Right atrium auricular region (tissue), 2 donors: Measurements from ENCODE around the gene AHI1. TPM values are rescaled to one million over a fixed set of nuclear protein-coding genes. Genes with fewer than 3 reads are reported as not detected.

Experiments
- DNase-seq: peaks from one replicate; pipeline ENCODE4 v3.0.0-alpha.2; 2019; ENCODE audit warnings: low spot score
- H3K27ac ChIP-seq, 2 donors: fragments of 200-600 bp; sonication (generic); 1 replicate in 1 of 2; 2 replicates in 1 of 2; pipeline ENCODE4 v1.5.1; 2016 to 2019
- H3K27me3 ChIP-seq, 2 donors: fragments of 200-600 bp; sonication (generic); one replicate each; pipeline versions ENCODE4 v1.5.1 to v1.6.0; 2017 to 2019
- H3K36me3 ChIP-seq: fragments of 200-600 bp; sonication (generic); one replicate; pipeline ENCODE4 v1.5.1; 2016
- H3K4me1 ChIP-seq, 2 donors: fragments of 200-600 bp; sonication (generic); one replicate each; pipeline versions ENCODE4 v1.5.1 to v1.6.0; 2017 to 2019
- H3K4me3 ChIP-seq, 2 donors: fragments of 200-600 bp; sonication (generic); 1 replicate in 1 of 2; 2 replicates in 1 of 2; pipeline ENCODE4 v1.5.1; 2017 to 2019; ENCODE audit warnings: mild to moderate bottlenecking in 1 of 2, moderate library complexity in 1 of 2
- H3K9me3 ChIP-seq, 2 donors: fragments of 200-600 bp; sonication (generic); one replicate each; pipeline ENCODE4 v1.5.1; 2019
- CTCF ChIP-seq, 2 donors: fragments of 200-600 bp; sonication (generic); IDR thresholded peaks; one replicate each; pipeline ENCODE4 v1.5.1; 2019; ENCODE audit warnings: antibody characterized with exemption in 2 of 2
- total RNA-seq, 2 donors: library from RNA; depleted of rRNA; stranded (reverse); fragments of >200 nt; gene quantifications; one replicate each; pipeline ENCODE4 v1.1.0, GENCODE V29; 2016

Gene AHI1
- total RNA-seq, 2 donors from 2014 or later: 8.5 to 10.2 TPM

GRCh38 chr6:135527116-135527959, 29.8 kb upstream of the AHI1 start:
- DNase-seq: no peak
- Histone ChIP-seq H3K36me3 (no peaks in the 10 kb centered on the region), H3K9me3 (no peaks in the 10 kb centered on the region), H3K27me3 (no peaks in the 10 kb centered on the region), H3K27ac (no peak overlapping the region), H3K4me1 (no peaks in the 10 kb centered on the region), H3K4me3 (no peak overlapping the region)
- TF ChIP-seq CTCF (IDR thresholded peaks at IDR 0.05): no peak

- TF ChIP-seq CTCF (IDR thresholded peaks at IDR 0.05): no peak
- Histone ChIP-seq H3K4me1 (no peaks in the 10 kb centered on the region), H3K27me3 (no peaks in the 10 kb centered on the region), H3K9me3 (no peaks in the 10 kb centered on the region), H3K4me3 (no peak overlapping the region), H3K36me3 (no peaks in the 10 kb centered on the region), H3K27ac (no peak overlapping the region)
- no peak for DNase-seq
Observed at GRCh38 chr6:135525594-135525993, 28.1 kb upstream of the AHI1 start.

- DNase-seq: no peak
- TF ChIP-seq CTCF (IDR thresholded peaks at IDR 0.05): no peak
- no peaks in the 10 kb centered on the region for H3K4me1 ChIP-seq
Observed at GRCh38 chr6:135522965-135523692, 25.6 kb upstream of the AHI1 start.

GRCh38 chr6:135521431-135521830, 23.9 kb upstream of the AHI1 start:
- no peak overlapping the region for H3K27ac ChIP-seq
- H3K4me1 ChIP-seq: no peaks in the 10 kb centered on the region
- no peaks in the 10 kb centered on the region for H3K27me3 ChIP-seq
- TF ChIP-seq CTCF (IDR thresholded peaks at IDR 0.05): no peak
- no peak for DNase-seq
- no peak overlapping the region for H3K4me3 ChIP-seq
- H3K9me3 ChIP-seq: no peaks in the 10 kb centered on the region
- H3K36me3 ChIP-seq: no peaks in the 10 kb centered on the region

More at GRCh38 chr6:135522965-135523692, 25.6 kb upstream of the AHI1 start:
- no peak overlapping the region for H3K4me3 ChIP-seq
- H3K27me3 ChIP-seq: no peaks in the 10 kb centered on the region
- no peak overlapping the region for H3K27ac ChIP-seq
- no peaks in the 10 kb centered on the region for H3K9me3 ChIP-seq
- H3K36me3 ChIP-seq: no peaks in the 10 kb centered on the region

- Histone ChIP-seq H3K4me1 (no peaks in the 10 kb centered on the region), H3K9me3 (no peaks in the 10 kb centered on the region), H3K27ac (no peak overlapping the region), H3K36me3 (no peaks in the 10 kb centered on the region), H3K4me3 (no peak overlapping the region), H3K27me3 (no peaks in the 10 kb centered on the region)
- DNase-seq: no peak
- TF ChIP-seq CTCF (IDR thresholded peaks at IDR 0.05): no peak
Observed at GRCh38 chr6:135520781-135521180, 23.2 kb upstream of the AHI1 start.
